A549 (cell line): ENCODE measurements around the gene RPL23. TPM values are rescaled to one million over a fixed set of nuclear protein-coding genes. Genes with fewer than 3 reads are reported as not detected.
A peak's percentile ranks its signal among the peaks of the same experiment; 100 is the strongest.

Experiments
- ATAC-seq, 2 experiments: fragments of 200-7000 bp in 1 of 2; fragments of >200 bp in 1 of 2; cut with Nextera tagmentation in 1 of 2; cut with Tn5 transposase in 1 of 2; 3 replicates each; pipeline versions ENCODE4 v1.8.0 to v1.9.1; 2018 to 2020; ENCODE audit warnings: mild to moderate bottlenecking in 1 of 2, moderate library complexity in 1 of 2
- CTCF ChIA-PET: fragments of 300-600 bp; sonication (Branson Sonifier 250); formaldehyde crosslinking; extraction: SDS; loops from one replicate; lab custom pipeline; 2021; ENCODE audit warnings: antibody characterized with exemption, inconsistent platforms; lab: Yijun Ruan, JAX
- POLR2A ChIA-PET: fragments of 350-600 bp; formaldehyde crosslinking; extraction: SDS; loops from one replicate; lab custom pipeline; 2021; ENCODE audit warnings: antibody characterized with exemption, inconsistent platforms; lab: Yijun Ruan, JAX
- DNase-seq, 2 experiments: peaks; one replicate each; pipeline versions ENCODE4 v3.0.0 to v3.0.0-alpha.2; 2011 to 2016; ENCODE audit warnings: low read depth in 1 of 2, low spot score in 1 of 2
- FAIRE-seq: peaks from 2 replicates; lab custom pipeline; 2011; peaks lifted over from hg19 to GRCh38; lab: Jason Lieb, UNC
- H3K27ac ChIP-seq, 2 experiments: fragments of >200 bp; sonication (Bioruptor Twin); formaldehyde crosslinking; 3 replicates each; pipeline ENCODE4 v1.5.1; 2016 to 2017
- H3K4me1 ChIP-seq: fragments of >200 bp; sonication (Bioruptor Twin); formaldehyde crosslinking; 3 replicates; pipeline ENCODE4 v1.6.1; 2016
- H3K4me2 ChIP-seq: fragments of >200 bp; sonication (Bioruptor Twin); formaldehyde crosslinking; 3 replicates; pipeline ENCODE4 v1.6.1; 2016
- H3K4me3 ChIP-seq: fragments of >200 bp; sonication (Bioruptor Twin); formaldehyde crosslinking; 3 replicates; pipeline ENCODE4 v1.5.1; 2016
- H3K9me3 ChIP-seq: fragments of >200 bp; sonication (Bioruptor Twin); formaldehyde crosslinking; 3 replicates; pipeline ENCODE4 v1.6.1; 2016
- CBX8 ChIP-seq: fragments of 200-600 bp; sonication (generic); IDR thresholded peaks from 2 replicates; pipeline ENCODE4 v1.6.1; 2016
- CEBPB ChIP-seq, 2 experiments: fragments of >200 bp in 1 of 2; sonication (Bioruptor Twin) in 1 of 2; formaldehyde crosslinking in 1 of 2; IDR thresholded peaks; 2 replicates each; pipeline ENCODE4 v1.6.1; 2012 to 2016
- CHD2 ChIP-seq: fragments of 150-350 bp; IDR thresholded peaks from 2 replicates; pipeline ENCODE4 v1.6.1; 2014; ENCODE audit warnings: low read length; ENCODE audit not compliant: partially characterized antibody
- E2F6 ChIP-seq: IDR thresholded peaks from 2 replicates; pipeline ENCODE4 v1.6.1; 2012; ENCODE audit warnings: low read depth, borderline replicate concordance
- ELK1 ChIP-seq: fragments of 150-350 bp; IDR thresholded peaks from 2 replicates; pipeline ENCODE4 v1.6.1; 2014; ENCODE audit warnings: low read depth, mild to moderate bottlenecking, low read length
- EP300 ChIP-seq, 2 experiments: fragments of >200 bp; sonication (Bioruptor Twin); formaldehyde crosslinking; IDR thresholded peaks; 2 replicates in 1 of 2; 3 replicates in 1 of 2; pipeline ENCODE4 v1.6.1; 2016 to 2017
- FOSB ChIP-seq: fragments of 250-450 bp; sonication (Bioruptor Pico); IDR thresholded peaks from 2 replicates; pipeline ENCODE4 v1.5.0; 2020; ENCODE audit warnings: mild to moderate bottlenecking, moderate library complexity
- FOSL2 ChIP-seq, 2 experiments: fragments of 450-650 bp in 1 of 2; fragments of >200 bp in 1 of 2; sonication (Bioruptor Twin) in 1 of 2; formaldehyde crosslinking; IDR thresholded peaks; 2 replicates each; pipeline versions ENCODE4 v1.5.0 to v1.6.1; 2016 to 2020; ENCODE audit warnings: mild to moderate bottlenecking in 1 of 2, moderate library complexity in 1 of 2
- GATA3 ChIP-seq: IDR thresholded peaks from 2 replicates; pipeline ENCODE4 v1.6.1; 2012; ENCODE audit warnings: borderline replicate concordance
- HEYL ChIP-seq: fragments of 250-450 bp; sonication (Bioruptor Pico); IDR thresholded peaks from 2 replicates; pipeline ENCODE4 v1.8.0; 2021; ENCODE audit warnings: mild to moderate bottlenecking, moderate library complexity
- HOXA7 ChIP-seq: fragments of 250-450 bp; sonication (Bioruptor Pico); IDR thresholded peaks from 2 replicates; pipeline ENCODE4 v1.5.0; 2020; ENCODE audit warnings: mild to moderate bottlenecking, moderate library complexity
- HOXB13 ChIP-seq: fragments of 250-450 bp; sonication (Bioruptor Pico); IDR thresholded peaks from 2 replicates; pipeline ENCODE4 v1.5.0; 2020; ENCODE audit warnings: low read depth, mild to moderate bottlenecking, moderate library complexity
- NFE2L2 ChIP-seq: fragments of 150-350 bp; conservative IDR thresholded peaks from 2 replicates; pipeline ENCODE4 v1.6.1; 2014; ENCODE audit warnings: low read length
- NPAS2 ChIP-seq: fragments of 250-450 bp; sonication (Bioruptor Pico); IDR thresholded peaks from 2 replicates; pipeline ENCODE4 v1.8.0; 2022; ENCODE audit warnings: mild to moderate bottlenecking, moderate library complexity, borderline replicate concordance
- PBX3 ChIP-seq: IDR thresholded peaks from 2 replicates; pipeline ENCODE4 v1.6.1; 2012
- RAD21 ChIP-seq, 2 experiments: fragments of >200 bp in 1 of 2; sonication (Bioruptor Twin) in 1 of 2; formaldehyde crosslinking in 1 of 2; IDR thresholded peaks in 1 of 2; conservative IDR thresholded peaks in 1 of 2; 2 replicates in 1 of 2; 3 replicates in 1 of 2; pipeline ENCODE4 v1.6.1; 2012 to 2018; ENCODE audit warnings: inconsistent platforms in 1 of 2
- RCOR1 ChIP-seq: fragments of 150-350 bp; IDR thresholded peaks from 2 replicates; pipeline ENCODE4 v1.6.1; 2014; ENCODE audit warnings: antibody characterized with exemption, low read length, low read depth
- REST ChIP-seq: fragments of 200-600 bp; sonication (generic); IDR thresholded peaks from 2 replicates; pipeline ENCODE4 v1.6.1; 2016; ENCODE audit warnings: antibody characterized with exemption, mild to moderate bottlenecking, moderate library complexity
- SMC3 ChIP-seq: fragments of >200 bp; sonication (Bioruptor Twin); formaldehyde crosslinking; IDR thresholded peaks from 3 replicates; pipeline ENCODE4 v1.6.1; 2018; ENCODE audit warnings: inconsistent platforms
- SREBF2 ChIP-seq: fragments of 450-650 bp; IDR thresholded peaks from 2 replicates; pipeline ENCODE4 v1.6.1; 2014; ENCODE audit warnings: mild to moderate bottlenecking, moderate library complexity
- USF2 ChIP-seq: fragments of 450-650 bp; IDR thresholded peaks from 2 replicates; pipeline ENCODE4 v1.6.1; 2014; ENCODE audit warnings: antibody characterized with exemption
- WGBS: methylation state at CpG from one replicate; pipeline ENCODE4 v1.1.6; 2017; ENCODE audit errors: missing lambda C conversion rate; 5-methylcytosine and 5-hydroxymethylcytosine counted together
- polyA plus RNA-seq, 4 experiments: library from polyadenylated mRNA; depleted of rRNA in 3 of 4; stranded (reverse); fragments of >200 nt; fragmentation: RNase III in 1 of 4; extraction: RNeasy Plus Mini Kit Qiagen cat#74134 plus additional on column Dnase treatment in 1 of 4; gene quantifications; 2 replicates in 3 of 4; 3 replicates in 1 of 4; pipeline ENCODE4 v1.2.3, GENCODE V29; 2011 to 2017

The RPL23 gene
- polyA plus RNA-seq, 2 of the 4 experiments (the other 2 are of a cell fraction): 2,715 to 2,969 TPM

- H3K4me1 ChIP-seq: no peaks in the 10 kb centered on the region
- no peak overlapping the region for H3K4me3 ChIP-seq
- H3K9me3 ChIP-seq: no peaks in the 10 kb centered on the region
- 77% methylated on average over 13 of the region's 13 CpGs for WGBS
- ChIA-PET POLR2A (interaction anchor here (0.6 to 3.1 kb wide), 5 partner anchors 9 to 206 kb away, joined by 3 to 18 read pairs (median 6); partner anchors contain the start of genes LASP1 and RPL23), CTCF (interaction anchor here (0.7 to 1.7 kb wide), 3 partner anchors 9 to 400 kb away, joined by 3 to 4 read pairs (median 4); partner anchors contain the start of gene RPL23)
- DNase-seq (no peak), FAIRE-seq (no peak), ATAC-seq (peak in 1 of 2 experiments; percentile 3; a peak in 1 of 6 replicates)
- no peak overlapping the region for H3K4me2 ChIP-seq
- no peak overlapping the region for H3K27ac ChIP-seq
- TF ChIP-seq EP300 (IDR thresholded peaks at IDR 0.05) (no peak), GATA3 (no peak), RAD21 (conservative IDR thresholded peaks at IDR 0.05 in 1 of 2, IDR thresholded peaks at IDR 0.05 in 1 of 2) (no peak), SMC3 (no peak), HEYL (CRISPR knock-in tag) (no peak), FOSL2 (IDR thresholded peaks at IDR 0.05) (no peak), FOSL2 (CRISPR knock-in tag; IDR thresholded peaks at IDR 0.05) (no peak), NFE2L2 (no peak), REST (no peak), HOXB13 (no peak), E2F6 (no peak), HOXA7 (no peak), ELK1 (no peak), SREBF2 (no peak), NPAS2 (no peak), CHD2 (no peak), USF2 (no peak), CEBPB (IDR thresholded peaks at IDR 0.05) (no peak), CBX8 (no peak), FOSB (CRISPR knock-in tag) (no peak), RCOR1 (no peak)
These were observed 9.2 kb downstream of the RPL23 start for GRCh38 chr17:38844261-38844757.

- WGBS: 93% methylated on average over 17 of the region's 17 CpGs
- TF ChIP-seq FOSB (CRISPR knock-in tag): 0 out of 2 replicates have a peak, but pooled peaks have one; percentile 1
- TF ChIP-seq PBX3: no peak
- ChIA-PET CTCF (interaction anchor here (0.9 to 1.6 kb wide), 2 partner anchors 21 to 91 kb away, joined by 3 to 5 read pairs; no protein-coding TSS in a partner anchor), POLR2A (interaction anchor here (0.7 to 4.3 kb wide), 7 partner anchors 21 to 74 kb away, joined by 3 to 30 read pairs (median 5); partner anchors contain the start of genes LASP1, PIP4K2B, PSMB3 and RPL23)
- no peak for DNase-seq
- H3K4me2 ChIP-seq: peak overlapping the region; percentile 80
- no peak for ATAC-seq
- no peaks in the 10 kb centered on the region for H3K9me3 ChIP-seq
- H3K27ac ChIP-seq: peak overlapping the region; percentile 94 to 96
- H3K4me3 ChIP-seq: peak overlapping the region; percentile 58
- no peak for FAIRE-seq
- H3K4me1 ChIP-seq: peaks cover 14% of the 10 kb centered on the region
These were observed 27.7 kb downstream of the RPL23 start for GRCh38 chr17:38825762-38826247.
